DMS53 treated with DMSO at 0.1 percent for 48 hours (cell line): ENCODE measurements around the gene HDAC6.
A peak's percentile ranks its signal among the peaks of the same experiment; 100 is the strongest.

Source experiments
- DNase-seq: peaks from one replicate; lab custom pipeline; 2025; ENCODE audit not compliant: unreplicated experiment; lab: John Stamatoyannopoulos, UW

Gene HDAC6

GRCh38 chrX:48801280-48802088 lies at the start of gene HDAC6:
Gene HDAC6, plus strand, starts transcription at chrX:48802067. Its CDS starts 626 bp downstream, at chrX:48802693.
- DNase-seq, result peak; percentile 95

GRCh38 chrX:48752498-48752897 lies 49.4 kb upstream of the HDAC6 start:
- DNase-seq, result no peak

GRCh38 chrX:48753708-48754228 lies 48.1 kb upstream of the HDAC6 start:
- DNase-seq, result no peak

GRCh38 chrX:48754238-48754637 lies 47.6 kb upstream of the HDAC6 start:
- DNase-seq, result no peak

- peak; percentile 74 for DNase-seq
Observed at GRCh38 chrX:48761674-48762471, 40.0 kb upstream of the HDAC6 start, which contains the start of gene GLOD5. Gene GLOD5, plus strand, starts transcription at chrX:48761747. Its CDS starts 44 bp downstream, at chrX:48761791.

- DNase-seq, result no peak
Observed at GRCh38 chrX:48769230-48769629, 32.6 kb upstream of the HDAC6 start.

GRCh38 chrX:48770296-48770695 lies 31.6 kb upstream of the HDAC6 start:
- no peak for DNase-seq

GRCh38 chrX:48772602-48773001 lies 29.3 kb upstream of the HDAC6 start:
- no peak for DNase-seq

GRCh38 chrX:48776818-48777439 lies 24.9 kb upstream of the HDAC6 start:
- DNase-seq, result no peak

GRCh38 chrX:48779399-48779798 lies 22.5 kb upstream of the HDAC6 start:
- no peak for DNase-seq

GRCh38 chrX:48781705-48782104 lies 20.2 kb upstream of the HDAC6 start:
- no peak for DNase-seq

GRCh38 chrX:48782216-48782615 lies 19.7 kb upstream of the HDAC6 start:
- no peak for DNase-seq

GRCh38 chrX:48782795-48783194 lies 19.1 kb upstream of the HDAC6 start:
- no peak for DNase-seq

- no peak for DNase-seq
Observed at GRCh38 chrX:48784726-48785125, 17.1 kb upstream of the HDAC6 start.

GRCh38 chrX:48785186-48785539 lies 16.7 kb upstream of the HDAC6 start:
- DNase-seq, result no peak

GRCh38 chrX:48785540-48786214 lies 16.2 kb upstream of the HDAC6 start:
- DNase-seq, result no peak

GRCh38 chrX:48786341-48786800 lies 15.5 kb upstream of the HDAC6 start, which contains the start of gene GATA1:
Gene GATA1, plus strand, starts transcription at chrX:48786590. Its CDS starts 4,520 bp downstream, at chrX:48791110.
- DNase-seq, result no peak

- DNase-seq, result no peak
Observed at GRCh38 chrX:48786825-48787504, 14.9 kb upstream of the HDAC6 start.

GRCh38 chrX:48787505-48788443 lies 14.1 kb upstream of the HDAC6 start:
- DNase-seq, result no peak
